ENCODE results near the gene AK5.

GRCh38 chr1:77546890-77547289 lies 265.1 kb downstream of the AK5 start:
- TF ChIP-seq CTCF (IDR thresholded peaks at IDR 0.05) (no peak), POLR2A (IDR thresholded peaks at IDR 0.05) (no peak)

All from tibial nerve (tissue), 3 donors.